ENCODE measurements around the gene TEX51. TPM values are rescaled to one million over a fixed set of nuclear protein-coding genes. Genes with fewer than 3 reads are reported as not detected.

TEX51 gene
- polyA plus RNA-seq, 1 of the 3 experiments (the other 2 are of a cell fraction) = not detected

DNA sequence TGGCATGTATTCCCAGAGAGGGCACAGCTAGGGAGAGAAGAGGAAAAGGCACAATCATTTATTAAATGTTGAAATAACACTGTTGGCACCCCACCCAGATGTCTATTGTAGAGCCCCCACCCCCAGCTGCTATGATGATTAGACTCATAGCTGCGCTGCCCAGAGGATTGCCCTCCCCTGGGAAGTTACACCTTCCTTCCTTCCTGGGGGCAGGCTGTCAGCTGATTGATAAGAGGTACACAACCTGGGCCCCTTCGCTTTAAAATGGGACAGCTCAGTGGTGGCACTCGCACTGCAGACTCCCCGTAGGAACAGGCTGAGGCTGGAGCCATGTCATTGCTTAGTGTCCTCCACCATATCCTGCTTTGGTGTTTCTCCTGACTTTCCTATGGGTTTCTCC is 18.1 kb downstream of the TEX51 start:
- Histone ChIP-seq H4K20me1 (ENCODE audit: insufficient read depth) (no peaks in the 10 kb centered on the region), H3K27me3 (ENCODE audit: insufficient read depth) (no peaks in the 10 kb centered on the region), H3K9me3 (no peaks in the 10 kb centered on the region), H3K4me3 (ENCODE audit: low read depth in 2 of 2, low read length in 1 of 2) (no peak overlapping the region), H3K27ac (ENCODE audit: low read depth in 2 of 2, low read length in 1 of 2) (no peak overlapping the region), H3F3A (replicated peaks; ENCODE audit: insufficient read depth) (no peaks in the 10 kb centered on the region), H3K9ac (no peak overlapping the region), H3K9me2 (no peaks in the 10 kb centered on the region), H3K79me2 (ENCODE audit: insufficient read depth) (no peaks in the 10 kb centered on the region), H3K36me3 (replicated peaks in 1 of 2; ENCODE audit: control insufficient read depth in 1 of 2, insufficient read depth in 2 of 2, low read length in 1 of 2) (no peaks in the 10 kb centered on the region), H2AFZ (ENCODE audit: low read depth) (no peak overlapping the region), H3K4me1 (ENCODE audit: control insufficient read depth in 1 of 2, insufficient read depth in 2 of 2, low read depth in 1 of 2, low read length in 1 of 2) (no peaks in the 10 kb centered on the region; a peak in 1 of 4 replicates), H3K4me2 (no peak overlapping the region)
- TF ChIP-seq CHD2 (IDR thresholded peaks at IDR 0.05; ENCODE audit: low read length, partially characterized antibody) = no peak
- TF ChIP-seq RXRA (IDR thresholded peaks at IDR 0.05; ENCODE audit: borderline replicate concordance, low read depth) = no peak
- TF ChIP-seq ELF1 (IDR thresholded peaks at IDR 0.05) = no peak
- TF ChIP-seq, protein P1, sequence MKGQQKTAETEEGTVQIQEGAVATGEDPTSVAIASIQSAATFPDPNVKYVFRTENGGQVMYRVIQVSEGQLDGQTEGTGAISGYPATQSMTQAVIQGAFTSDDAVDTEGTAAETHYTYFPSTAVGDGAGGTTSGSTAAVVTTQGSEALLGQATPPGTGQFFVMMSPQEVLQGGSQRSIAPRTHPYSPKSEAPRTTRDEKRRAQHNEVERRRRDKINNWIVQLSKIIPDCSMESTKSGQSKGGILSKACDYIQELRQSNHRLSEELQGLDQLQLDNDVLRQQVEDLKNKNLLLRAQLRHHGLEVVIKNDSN (IDR thresholded peaks at IDR 0.05; ENCODE audit: borderline replicate concordance, low read depth) = no peak
- TF ChIP-seq, protein P2, sequence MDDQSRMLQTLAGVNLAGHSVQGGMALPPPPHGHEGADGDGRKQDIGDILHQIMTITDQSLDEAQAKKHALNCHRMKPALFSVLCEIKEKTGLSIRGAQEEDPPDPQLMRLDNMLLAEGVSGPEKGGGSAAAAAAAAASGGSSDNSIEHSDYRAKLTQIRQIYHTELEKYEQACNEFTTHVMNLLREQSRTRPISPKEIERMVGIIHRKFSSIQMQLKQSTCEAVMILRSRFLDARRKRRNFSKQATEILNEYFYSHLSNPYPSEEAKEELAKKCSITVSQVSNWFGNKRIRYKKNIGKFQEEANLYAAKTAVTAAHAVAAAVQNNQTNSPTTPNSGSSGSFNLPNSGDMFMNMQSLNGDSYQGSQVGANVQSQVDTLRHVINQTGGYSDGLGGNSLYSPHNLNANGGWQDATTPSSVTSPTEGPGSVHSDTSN (IDR thresholded peaks at IDR 0.05) = no peak
- no peak for TF ChIP-seq GATA2 (CRISPR knock-in tag; IDR thresholded peaks at IDR 0.05)
- no peak for TF ChIP-seq ZBTB33 (IDR thresholded peaks at IDR 0.05; ENCODE audit: borderline replicate concordance, low read depth)
- TF ChIP-seq RFX5 (IDR thresholded peaks at IDR 0.05; ENCODE audit: low read length) = no peak
- TF ChIP-seq FOSL2 (IDR thresholded peaks at IDR 0.05; ENCODE audit: borderline replicate concordance, low read depth) = no peak
- TF ChIP-seq RCOR1 (IDR thresholded peaks at IDR 0.05; ENCODE audit: low read length) = no peak
- TF ChIP-seq MEF2A (IDR thresholded peaks at IDR 0.05; ENCODE audit: borderline replicate concordance, low read depth) = no peak
- no peak for TF ChIP-seq GABPA (IDR thresholded peaks at IDR 0.05; ENCODE audit: low read depth)
- TF ChIP-seq YY1 (IDR thresholded peaks at IDR 0.05; ENCODE audit: low read depth) = no peak
- TF ChIP-seq MXI1 (IDR thresholded peaks at IDR 0.05; ENCODE audit: low read depth, low read length) = no peak
- TF ChIP-seq REST (IDR thresholded peaks at IDR 0.05; ENCODE audit: low read depth, low read length) = no peak
- TF ChIP-seq SIN3A (IDR thresholded peaks at IDR 0.05; ENCODE audit: borderline replicate concordance, low read depth, low read length) = no peak
- no peak for TF ChIP-seq USF2 (IDR thresholded peaks at IDR 0.05; ENCODE audit: borderline replicate concordance, low read depth, low read length)
- 29% methylated on average over 4 of the region's 4 CpGs for WGBS (ENCODE audit: low lambda C conversion rate)
- ChIA-PET CTCF (no interaction called here), POLR2A (no interaction called here)
- DNase-seq = no peak

Measured in SK-N-SH (cell line).